Left lung (tissue), 14 donors: ENCODE measurements around the gene FIZ1. TPM values are rescaled to one million over a fixed set of nuclear protein-coding genes. Genes with fewer than 3 reads are reported as not detected.

Source experiments
- ATAC-seq: fragments of 200-7000 bp; cut with Tn5 transposase; one replicate; pipeline ENCODE4 v1.9.1; 2020; ENCODE audit warnings: moderate library complexity
- DNase-seq, 4 donors: peaks; one replicate each; pipeline ENCODE4 v3.0.0-alpha.2; 2013 to 2020
- H3K27ac ChIP-seq, 2 donors: fragments of 200-600 bp; sonication (generic) in 1 of 2; one replicate each; pipeline versions ENCODE4 v1.5.0 to v1.8.0; 2020 to 2021
- H3K27me3 ChIP-seq, 2 donors: fragments of 200-600 bp; sonication (generic) in 1 of 2; one replicate each; pipeline versions ENCODE4 v1.5.0 to v1.8.0; 2020 to 2021
- H3K36me3 ChIP-seq, 2 donors: fragments of 200-600 bp; sonication (generic) in 1 of 2; one replicate each; pipeline versions ENCODE4 v1.5.0 to v1.8.0; 2020 to 2021
- H3K4me1 ChIP-seq, 2 donors: fragments of 200-600 bp; one replicate each; pipeline ENCODE4 v1.8.0; 2021
- H3K4me3 ChIP-seq, 2 donors: fragments of 200-600 bp; sonication (generic) in 1 of 2; one replicate each; pipeline versions ENCODE4 v1.5.0 to v1.8.0; 2020 to 2021; ENCODE audit warnings: mild to moderate bottlenecking in 1 of 2
- H3K9me3 ChIP-seq, 2 donors: fragments of 200-600 bp; sonication (generic) in 1 of 2; one replicate each; pipeline versions ENCODE4 v1.5.0 to v1.8.0; 2020 to 2021
- CTCF ChIP-seq, 2 donors: fragments of 200-600 bp; sonication (generic) in 1 of 2; IDR thresholded peaks; one replicate each; pipeline versions ENCODE4 v1.5.0 to v1.8.0; 2021; ENCODE audit warnings: antibody characterized with exemption in 2 of 2
- intact Hi-C, 2 donors: fragments of 100-400 bp; cut with DNase I; formaldehyde crosslinking; loops; one replicate each; pipeline versions ENCODE4 v1.11.2 to v1.14.2; 2022
- long read RNA-seq, 12 donors: library from polyadenylated mRNA in 2 of 12; unstranded in 2 of 12; transcript quantifications; one replicate each; pipeline ENCODE4 v2.0.0 and lab custom pipeline, GENCODE V29; 2019 to 2026
- polyA plus RNA-seq, 6 donors: library from polyadenylated mRNA; unstranded; fragments of 120-200 nt; gene quantifications; one replicate each; pipeline ENCODE4 v1.2.1, GENCODE V29; 2013; ENCODE audit not compliant: insufficient read length in 6 of 6
- total RNA-seq, 2 donors: library from RNA; stranded (reverse); fragmentation: NEBNext Ultra II Directional; extraction: Animal tissue kit (Norgen Biotek cat#: 25700); gene quantifications; one replicate each; pipeline ENCODE4 v1.2.1, GENCODE V29; 2021
- donor health status: DM: no; HTN: yes; CAD: no.
- donor health status: DM: no; HTN: no; CAD: no.

The FIZ1 gene
- total RNA-seq = 10 to 100 TPM; 11.0 to 14.4 TPM
- polyA plus RNA-seq = 10 to 100 TPM; 16.7 to 22.6 (median 19.6) TPM
- long read RNA-seq, donor 1, full-length matches to known transcripts = 7 of 22 reads
- long read RNA-seq, donor 1, partial matches to known transcripts = 15 of 22 reads
- long read RNA-seq, donor 1, other reads (novel, unspliced or antisense) = 0 of 22 reads
- long read RNA-seq, donor 2, full-length matches to known transcripts = 3 of 95 reads
- long read RNA-seq, donor 2, partial matches to known transcripts = 47 of 95 reads
- long read RNA-seq, donor 2, other reads (novel, unspliced or antisense) = 45 of 95 reads
- long read RNA-seq, donor 3, transcript FIZ1-201 (3 exons, 2,660 nt) = major isoform, 6 of 6 reads
- long read RNA-seq, donor 3, partial matches to known transcripts = 0 of 6 reads
- long read RNA-seq, donor 3, other reads (novel, unspliced or antisense) = 0 of 6 reads
- long read RNA-seq, donor 4 = 0 reads
- long read RNA-seq, donor 5, full-length matches to known transcripts = 11 of 46 reads
- long read RNA-seq, donor 5, partial matches to known transcripts = 16 of 46 reads
- long read RNA-seq, donor 5, other reads (novel, unspliced or antisense) = 19 of 46 reads
- long read RNA-seq, donor 6, full-length matches to known transcripts = 6 of 6 reads
- long read RNA-seq, donor 6, partial matches to known transcripts = 0 of 6 reads
- long read RNA-seq, donor 6, other reads (novel, unspliced or antisense) = 0 of 6 reads
- long read RNA-seq, donor 7, full-length matches to known transcripts = 5 of 12 reads
- long read RNA-seq, donor 7, partial matches to known transcripts = 7 of 12 reads
- long read RNA-seq, donor 7, other reads (novel, unspliced or antisense) = 0 of 12 reads
- long read RNA-seq, donor 8, full-length matches to known transcripts = 4 of 10 reads
- long read RNA-seq, donor 8, partial matches to known transcripts = 6 of 10 reads
- long read RNA-seq, donor 8, other reads (novel, unspliced or antisense) = 0 of 10 reads
- long read RNA-seq, donor 9 = 0 reads
- long read RNA-seq, donor 10 = 0 reads
- long read RNA-seq, donor 11 = 0 reads
- long read RNA-seq, donor 12, full-length matches to known transcripts = 7 of 26 reads
- long read RNA-seq, donor 12, partial matches to known transcripts = 0 of 26 reads
- long read RNA-seq, donor 12, other reads (novel, unspliced or antisense) = 19 of 26 reads

- intact Hi-C loops = no loop called here
- peaks cover 0 to 45% of the 10 kb centered on the region in 2 donors for H3K36me3 ChIP-seq
These were observed at the start of gene FIZ1 for GRCh38 chr19:55599468-55599841. Gene FIZ1, minus strand, starts transcription at chr19:55599517. Its CDS starts 1,652 bp downstream, at chr19:55597865.

GRCh38 chr19:55648585-55649267 lies 49.4 kb upstream of the FIZ1 start:
- no peak for ATAC-seq
- Histone ChIP-seq H3K27ac (peak overlapping the region; percentile 65 to 70), H3K9me3 (no peaks in the 10 kb centered on the region), H3K36me3 (peaks cover 0 to 22% of the 10 kb centered on the region in 2 donors), H3K4me3 (peak overlapping the region; percentile 67 to 79), H3K4me1 (peaks cover 14 to 58% of the 10 kb centered on the region in 2 donors), H3K27me3 (no peaks in the 10 kb centered on the region)
- no peak for TF ChIP-seq CTCF (IDR thresholded peaks at IDR 0.05)
- peak in 1 of 4 donors; percentile 72 for DNase-seq
- intact Hi-C loops = no loop called here

More at GRCh38 chr19:55599468-55599841, at the start of gene FIZ1:
- H3K4me1 ChIP-seq = peaks cover 0 to 36% of the 10 kb centered on the region in 2 donors
- peak within 1 kb of the TSS; percentile 57 to 73 for H3K4me3 ChIP-seq
- ATAC-seq (peak; percentile 92), DNase-seq (peak; percentile 97 to 100 (median 98))
- H3K27ac ChIP-seq = peak within 1 kb of the TSS; percentile 98 to 99
- H3K9me3 ChIP-seq = no peaks in the 10 kb centered on the region
- no peaks in the 10 kb centered on the region for H3K27me3 ChIP-seq
- no peak for TF ChIP-seq CTCF (IDR thresholded peaks at IDR 0.05)

GRCh38 chr19:55647732-55648584 lies 48.6 kb upstream of the FIZ1 start, which contains the start of gene CCDC106:
Gene CCDC106, plus strand, starts transcription at chr19:55648212. Its CDS starts 835 bp downstream, at chr19:55649047.
- H3K27ac ChIP-seq = peak within 1 kb of the TSS; percentile 65 to 70
- peaks cover 0 to under 1% of the 10 kb centered on the region in 2 donors for H3K27me3 ChIP-seq
- ATAC-seq = peak; percentile 66
- intact Hi-C loops = no loop called here
- H3K9me3 ChIP-seq = no peaks in the 10 kb centered on the region
- H3K4me1 ChIP-seq = peaks cover 14 to 56% of the 10 kb centered on the region in 2 donors
- H3K36me3 ChIP-seq = peaks cover 0 to 22% of the 10 kb centered on the region in 2 donors
- peak in 3 of 4 donors; percentile 80 to 85 (median 81) for DNase-seq
- no peak for TF ChIP-seq CTCF (IDR thresholded peaks at IDR 0.05)
- peak within 1 kb of the TSS; percentile 67 to 79 for H3K4me3 ChIP-seq
